Measurements from ENCODE around the gene CTNND2. TPM values are rescaled to one million over a fixed set of nuclear protein-coding genes. Genes with fewer than 3 reads are reported as not detected.

Gene CTNND2
- polyA plus RNA-seq, 1 donor from 2014 or later, result 67.0 TPM

- H3K36me3 ChIP-seq (ENCODE audit: insufficient read depth, low read length), result no peaks in the 10 kb centered on the region
- H3K9me2 ChIP-seq (ENCODE audit: insufficient read depth, low read length), result no peaks in the 10 kb centered on the region
- peak overlapping the region; percentile 79 for H3K27ac ChIP-seq (ENCODE audit: low read length)
- no peaks in the 10 kb centered on the region for H3F3A ChIP-seq (ENCODE audit: insufficient read depth, low read length, poor library complexity, severe bottlenecking)
- peak overlapping the region; percentile 36 for H3K4me3 ChIP-seq (ENCODE audit: low read length)
- no peaks in the 10 kb centered on the region for H4K20me1 ChIP-seq (ENCODE audit: insufficient read depth)
- no peak overlapping the region for H3K4me2 ChIP-seq (ENCODE audit: low read length)
- no peaks in the 10 kb centered on the region for H3K27me3 ChIP-seq (ENCODE audit: insufficient read depth, low read depth, low read length)
- H3K9me3 ChIP-seq (ENCODE audit: low read length), result no peaks in the 10 kb centered on the region
- TF ChIP-seq REST (IDR thresholded peaks at IDR 0.05; ENCODE audit: borderline replicate concordance) (peak; percentile 33), POLR2AphosphoS5 (IDR thresholded peaks at IDR 0.05) (peak; percentile 50), EP300 (conservative IDR thresholded peaks at IDR 0.05; ENCODE audit: poor library complexity, severe bottlenecking) (peak; percentile 77), SMC3 (conservative IDR thresholded peaks at IDR 0.05; ENCODE audit: poor library complexity) (no peak)
- H3K9ac ChIP-seq (ENCODE audit: low read length), result peak overlapping the region; percentile 22
- H2AFZ ChIP-seq (ENCODE audit: low read depth, low read length), result no peak overlapping the region
- H3K79me2 ChIP-seq (replicated peaks; ENCODE audit: insufficient read depth, low read length), result no peaks in the 10 kb centered on the region
These were observed 448.7 kb downstream of the CTNND2 start for GRCh38 chr5:11455505-11455904.

DNA sequence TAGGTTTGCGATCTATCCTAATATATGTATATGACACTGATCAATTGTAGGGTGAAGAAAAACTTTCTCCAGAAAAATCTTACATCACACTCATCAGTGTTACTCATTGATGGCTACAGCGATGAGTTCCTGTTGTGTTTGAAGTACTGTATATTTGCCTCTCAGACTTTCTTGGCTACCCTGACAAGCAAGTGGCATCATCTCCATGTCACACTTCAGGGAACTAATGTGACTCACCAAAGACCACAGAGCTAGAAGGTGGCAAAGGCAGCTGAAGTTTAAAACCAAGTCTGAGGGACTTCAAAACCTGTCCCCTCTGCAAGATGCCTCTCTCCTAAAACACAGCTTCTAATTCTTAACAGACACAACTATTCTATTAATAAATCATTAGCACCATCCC, 451.4 kb downstream of the CTNND2 start:
- H3K4me2 ChIP-seq (ENCODE audit: low read length), result no peak overlapping the region
- no peak overlapping the region for H3K9ac ChIP-seq (ENCODE audit: low read length)
- no peak overlapping the region for H3K4me3 ChIP-seq (ENCODE audit: low read length)
- no peaks in the 10 kb centered on the region for H4K20me1 ChIP-seq (ENCODE audit: insufficient read depth)
- no peaks in the 10 kb centered on the region for H3K9me3 ChIP-seq (ENCODE audit: low read length)
- no peak overlapping the region for H2AFZ ChIP-seq (ENCODE audit: low read depth, low read length)
- TF ChIP-seq EP300 (conservative IDR thresholded peaks at IDR 0.05; ENCODE audit: poor library complexity, severe bottlenecking), result no peak
- no peak for TF ChIP-seq RAD21 (conservative IDR thresholded peaks at IDR 0.05)
- TF ChIP-seq POLR2AphosphoS5 (IDR thresholded peaks at IDR 0.05), result no peak
- TF ChIP-seq, protein P1, sequence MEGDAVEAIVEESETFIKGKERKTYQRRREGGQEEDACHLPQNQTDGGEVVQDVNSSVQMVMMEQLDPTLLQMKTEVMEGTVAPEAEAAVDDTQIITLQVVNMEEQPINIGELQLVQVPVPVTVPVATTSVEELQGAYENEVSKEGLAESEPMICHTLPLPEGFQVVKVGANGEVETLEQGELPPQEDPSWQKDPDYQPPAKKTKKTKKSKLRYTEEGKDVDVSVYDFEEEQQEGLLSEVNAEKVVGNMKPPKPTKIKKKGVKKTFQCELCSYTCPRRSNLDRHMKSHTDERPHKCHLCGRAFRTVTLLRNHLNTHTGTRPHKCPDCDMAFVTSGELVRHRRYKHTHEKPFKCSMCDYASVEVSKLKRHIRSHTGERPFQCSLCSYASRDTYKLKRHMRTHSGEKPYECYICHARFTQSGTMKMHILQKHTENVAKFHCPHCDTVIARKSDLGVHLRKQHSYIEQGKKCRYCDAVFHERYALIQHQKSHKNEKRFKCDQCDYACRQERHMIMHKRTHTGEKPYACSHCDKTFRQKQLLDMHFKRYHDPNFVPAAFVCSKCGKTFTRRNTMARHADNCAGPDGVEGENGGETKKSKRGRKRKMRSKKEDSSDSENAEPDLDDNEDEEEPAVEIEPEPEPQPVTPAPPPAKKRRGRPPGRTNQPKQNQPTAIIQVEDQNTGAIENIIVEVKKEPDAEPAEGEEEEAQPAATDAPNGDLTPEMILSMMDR (IDR thresholded peaks at IDR 0.05; ENCODE audit: poor library complexity, severe bottlenecking), result no peak
- no peak for TF ChIP-seq EZH2 (IDR thresholded peaks at IDR 0.05; ENCODE audit: borderline replicate concordance, insufficient read depth, low read length, poor library complexity, severe bottlenecking)
- no peak for TF ChIP-seq MXI1 (conservative IDR thresholded peaks at IDR 0.05; ENCODE audit: poor library complexity, severe bottlenecking)
- TF ChIP-seq REST (IDR thresholded peaks at IDR 0.05; ENCODE audit: borderline replicate concordance), result no peak
- TF ChIP-seq TAF1 (IDR thresholded peaks at IDR 0.05; ENCODE audit: low read depth), result no peak
- TF ChIP-seq SMC3 (conservative IDR thresholded peaks at IDR 0.05; ENCODE audit: poor library complexity), result no peak
- peaks cover 3% of the 10 kb centered on the region for H3K79me2 ChIP-seq (replicated peaks; ENCODE audit: insufficient read depth, low read length)
- no peaks in the 10 kb centered on the region for H3K27me3 ChIP-seq (ENCODE audit: insufficient read depth, low read depth, low read length)
- no peaks in the 10 kb centered on the region for H3K9me2 ChIP-seq (ENCODE audit: insufficient read depth, low read length)
- no peaks in the 10 kb centered on the region for H3F3A ChIP-seq (ENCODE audit: insufficient read depth, low read length, poor library complexity, severe bottlenecking)
- no peaks in the 10 kb centered on the region for H3K36me3 ChIP-seq (ENCODE audit: insufficient read depth, low read length)
- no peak overlapping the region for H3K27ac ChIP-seq (ENCODE audit: low read length)
